ENCODE measurements around the gene CAPZA1.

CAPZA1 gene

DNA sequence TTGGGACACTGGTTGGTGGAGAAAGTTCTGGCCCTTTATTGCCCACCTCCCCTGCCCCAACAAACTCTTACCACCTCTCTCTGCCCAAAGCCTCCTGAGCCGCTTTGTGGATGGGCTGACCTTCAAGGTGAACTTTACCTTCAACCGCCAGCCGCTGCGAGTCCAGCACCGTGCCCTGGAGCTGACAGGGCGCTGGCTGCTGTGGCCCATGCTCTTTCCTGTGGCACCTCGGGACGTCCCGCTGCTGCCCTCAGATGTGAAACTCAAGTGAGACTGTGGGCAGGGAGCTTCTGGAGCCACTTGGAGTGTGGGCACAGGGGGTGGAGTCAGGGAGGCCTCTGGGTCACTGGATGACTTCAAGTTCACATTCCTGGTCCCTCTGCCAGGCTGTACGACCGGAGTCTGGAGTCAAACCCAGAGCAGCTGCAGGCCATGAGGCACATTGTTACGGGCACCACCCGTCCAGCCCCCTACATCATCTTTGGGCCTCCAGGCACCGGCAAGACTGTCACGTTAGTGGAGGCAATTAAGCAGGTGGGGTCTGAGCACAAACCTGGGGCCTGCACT is 74.8 kb downstream of the CAPZA1 start:
- Histone ChIP-seq H3K4me2 (ENCODE audit: low read length) (no peak overlapping the region), H3K27me3 (ENCODE audit: low read depth, low read length) (no peaks in the 10 kb centered on the region), H3K4me1 (ENCODE audit: low read length) (no peaks in the 10 kb centered on the region), H3K79me2 (ENCODE audit: low read length) (no peaks in the 10 kb centered on the region), H3K9ac (ENCODE audit: low read length) (no peak overlapping the region), H3K36me3 (replicated peaks; ENCODE audit: low read depth, low read length) (no peaks in the 10 kb centered on the region), H3K9me3 (ENCODE audit: insufficient read depth, low read length) (no peaks in the 10 kb centered on the region), H3K4me3 (ENCODE audit: low read length) (no peak overlapping the region), H3K27ac (ENCODE audit: low read length) (no peak overlapping the region), H4K20me1 (ENCODE audit: insufficient read depth, low read length) (no peaks in the 10 kb centered on the region), H2AFZ (ENCODE audit: low read depth, low read length) (no peak overlapping the region)
- TF ChIP-seq, protein P1, sequence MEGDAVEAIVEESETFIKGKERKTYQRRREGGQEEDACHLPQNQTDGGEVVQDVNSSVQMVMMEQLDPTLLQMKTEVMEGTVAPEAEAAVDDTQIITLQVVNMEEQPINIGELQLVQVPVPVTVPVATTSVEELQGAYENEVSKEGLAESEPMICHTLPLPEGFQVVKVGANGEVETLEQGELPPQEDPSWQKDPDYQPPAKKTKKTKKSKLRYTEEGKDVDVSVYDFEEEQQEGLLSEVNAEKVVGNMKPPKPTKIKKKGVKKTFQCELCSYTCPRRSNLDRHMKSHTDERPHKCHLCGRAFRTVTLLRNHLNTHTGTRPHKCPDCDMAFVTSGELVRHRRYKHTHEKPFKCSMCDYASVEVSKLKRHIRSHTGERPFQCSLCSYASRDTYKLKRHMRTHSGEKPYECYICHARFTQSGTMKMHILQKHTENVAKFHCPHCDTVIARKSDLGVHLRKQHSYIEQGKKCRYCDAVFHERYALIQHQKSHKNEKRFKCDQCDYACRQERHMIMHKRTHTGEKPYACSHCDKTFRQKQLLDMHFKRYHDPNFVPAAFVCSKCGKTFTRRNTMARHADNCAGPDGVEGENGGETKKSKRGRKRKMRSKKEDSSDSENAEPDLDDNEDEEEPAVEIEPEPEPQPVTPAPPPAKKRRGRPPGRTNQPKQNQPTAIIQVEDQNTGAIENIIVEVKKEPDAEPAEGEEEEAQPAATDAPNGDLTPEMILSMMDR (IDR thresholded peaks at IDR 0.05; ENCODE audit: low read depth, low read length), result no peak

DNA sequence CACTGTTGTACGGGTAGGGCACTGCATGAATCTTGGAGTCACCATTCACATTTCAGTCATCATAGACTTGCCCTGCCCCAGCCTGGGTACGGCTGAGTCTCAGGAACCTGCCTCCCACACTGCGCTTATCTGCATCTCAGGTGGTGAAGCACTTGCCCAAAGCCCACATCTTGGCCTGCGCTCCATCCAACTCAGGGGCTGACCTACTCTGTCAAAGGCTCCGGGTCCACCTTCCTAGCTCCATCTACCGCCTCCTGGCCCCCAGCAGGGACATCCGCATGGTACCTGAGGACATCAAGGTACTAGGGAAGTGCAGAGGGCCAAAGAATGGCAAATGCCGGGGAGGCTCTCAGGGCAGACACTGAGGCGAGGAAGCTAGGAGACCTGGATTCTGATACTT is 75.6 kb downstream of the CAPZA1 start:
- no peaks in the 10 kb centered on the region for H3K9me3 ChIP-seq (ENCODE audit: insufficient read depth, low read length)
- no peak overlapping the region for H3K4me2 ChIP-seq (ENCODE audit: low read length)
- H3K4me3 ChIP-seq (ENCODE audit: low read length), result no peak overlapping the region
- H2AFZ ChIP-seq (ENCODE audit: low read depth, low read length), result no peak overlapping the region
- no peaks in the 10 kb centered on the region for H3K4me1 ChIP-seq (ENCODE audit: low read length)
- H3K79me2 ChIP-seq (ENCODE audit: low read length), result no peaks in the 10 kb centered on the region
- no peaks in the 10 kb centered on the region for H3K27me3 ChIP-seq (ENCODE audit: low read depth, low read length)
- no peak for TF ChIP-seq EZH2phosphoT487 (IDR thresholded peaks at IDR 0.05; ENCODE audit: low read depth)
- TF ChIP-seq, protein P1 (IDR thresholded peaks at IDR 0.05; ENCODE audit: low read depth, low read length), result no peak
- no peaks in the 10 kb centered on the region for H4K20me1 ChIP-seq (ENCODE audit: insufficient read depth, low read length)
- no peak overlapping the region for H3K27ac ChIP-seq (ENCODE audit: low read length)
- H3K36me3 ChIP-seq (replicated peaks; ENCODE audit: low read depth, low read length), result no peaks in the 10 kb centered on the region
- H3K9ac ChIP-seq (ENCODE audit: low read length), result no peak overlapping the region

DNA sequence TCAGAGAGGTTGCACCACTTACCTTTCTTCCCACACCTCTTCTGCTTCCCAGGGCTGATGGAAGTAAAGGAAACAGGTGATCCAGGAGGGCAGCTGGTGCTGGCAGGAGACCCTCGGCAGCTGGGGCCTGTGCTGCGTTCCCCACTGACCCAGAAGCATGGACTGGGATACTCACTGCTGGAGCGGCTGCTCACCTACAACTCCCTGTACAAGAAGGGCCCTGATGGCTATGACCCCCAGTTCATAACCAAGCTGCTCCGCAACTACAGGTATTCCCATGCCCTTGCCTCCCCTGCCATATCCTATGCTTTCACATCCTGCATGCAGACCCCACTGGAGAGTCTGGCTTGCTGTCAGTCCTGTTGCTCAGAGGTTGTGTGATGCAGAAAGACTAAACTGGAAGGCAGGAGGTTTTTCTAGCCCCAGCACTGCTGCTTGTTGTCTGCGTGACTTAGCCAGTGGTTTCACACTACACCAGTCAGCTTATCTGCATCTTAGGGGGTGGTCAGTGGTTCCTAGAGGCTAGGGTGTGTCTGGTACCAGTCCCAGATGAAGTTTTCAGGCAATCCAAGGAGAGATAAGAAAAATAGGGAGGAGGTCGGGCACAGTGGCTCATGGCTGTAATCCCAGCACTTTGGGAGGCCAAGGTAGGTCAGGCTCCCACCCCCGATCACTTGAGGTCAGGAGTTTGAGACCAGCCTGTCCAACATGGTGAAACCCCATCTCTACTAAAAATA is 77.1 kb downstream of the CAPZA1 start:
- no peaks in the 10 kb centered on the region for H3K36me3 ChIP-seq (replicated peaks; ENCODE audit: low read depth, low read length)
- TF ChIP-seq, protein P1 (IDR thresholded peaks at IDR 0.05; ENCODE audit: low read depth, low read length), result no peak
- no peak for TF ChIP-seq EZH2phosphoT487 (IDR thresholded peaks at IDR 0.05; ENCODE audit: low read depth)
- no peaks in the 10 kb centered on the region for H3K79me2 ChIP-seq (ENCODE audit: low read length)
- no peak overlapping the region for H3K4me3 ChIP-seq (ENCODE audit: low read length)
- H3K4me1 ChIP-seq (ENCODE audit: low read length), result no peaks in the 10 kb centered on the region
- H2AFZ ChIP-seq (ENCODE audit: low read depth, low read length), result no peak overlapping the region
- no peak overlapping the region for H3K9ac ChIP-seq (ENCODE audit: low read length)
- no peak overlapping the region for H3K4me2 ChIP-seq (ENCODE audit: low read length)
- no peaks in the 10 kb centered on the region for H3K27me3 ChIP-seq (ENCODE audit: low read depth, low read length)
- no peak overlapping the region for H3K27ac ChIP-seq (ENCODE audit: low read length)
- no peaks in the 10 kb centered on the region for H4K20me1 ChIP-seq (ENCODE audit: insufficient read depth, low read length)
- no peaks in the 10 kb centered on the region for H3K9me3 ChIP-seq (ENCODE audit: insufficient read depth, low read length)

DNA sequence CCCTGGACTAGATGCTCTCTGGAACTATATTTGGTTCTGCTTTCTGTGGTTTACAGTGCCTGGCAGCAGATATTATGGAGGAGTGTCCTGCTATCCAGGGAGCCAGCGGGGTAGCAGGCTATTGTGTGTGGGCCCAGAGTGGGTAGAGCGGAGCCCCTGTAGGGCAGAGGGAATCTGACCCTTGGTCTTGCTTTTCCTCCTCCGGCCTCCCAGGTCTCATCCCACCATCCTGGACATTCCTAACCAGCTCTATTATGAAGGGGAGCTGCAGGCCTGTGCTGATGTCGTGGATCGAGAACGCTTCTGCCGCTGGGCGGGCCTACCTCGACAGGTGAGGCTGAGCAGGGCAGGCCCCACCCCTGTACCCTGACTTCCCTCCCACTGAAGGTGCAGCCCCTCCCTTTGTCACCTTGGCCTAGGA is 78.2 kb downstream of the CAPZA1 start:
- no peaks in the 10 kb centered on the region for H3K36me3 ChIP-seq (replicated peaks; ENCODE audit: low read depth, low read length)
- H3K4me3 ChIP-seq (ENCODE audit: low read length), result no peak overlapping the region

More for the DNA sequence above, 78.2 kb downstream of the CAPZA1 start:
- H3K27ac ChIP-seq (ENCODE audit: low read length), result no peak overlapping the region
- no peak overlapping the region for H3K4me2 ChIP-seq (ENCODE audit: low read length)
- no peak overlapping the region for H3K9ac ChIP-seq (ENCODE audit: low read length)
- H3K27me3 ChIP-seq (ENCODE audit: low read depth, low read length), result no peaks in the 10 kb centered on the region
- H2AFZ ChIP-seq (ENCODE audit: low read depth, low read length), result no peak overlapping the region
- no peak for TF ChIP-seq EZH2phosphoT487 (IDR thresholded peaks at IDR 0.05; ENCODE audit: low read depth)
- H4K20me1 ChIP-seq (ENCODE audit: insufficient read depth, low read length), result no peaks in the 10 kb centered on the region
- no peaks in the 10 kb centered on the region for H3K4me1 ChIP-seq (ENCODE audit: low read length)
- no peaks in the 10 kb centered on the region for H3K79me2 ChIP-seq (ENCODE audit: low read length)
- no peaks in the 10 kb centered on the region for H3K9me3 ChIP-seq (ENCODE audit: insufficient read depth, low read length)

Data from OCI-LY3 (cell line).